Left cardiac atrium (tissue), 4 donors: ENCODE measurements around the gene FAM217B. TPM values are rescaled to one million over a fixed set of nuclear protein-coding genes. Genes with fewer than 3 reads are reported as not detected.
"Not testable (repeated sequence)": the region's sequence is repeated elsewhere in the genome, so short reads cannot be mapped to it uniquely, and the experiment has no call there.

Source experiments
- ATAC-seq, 2 donors: fragments of 200-7000 bp; cut with Tn5 transposase; one replicate each; pipeline ENCODE4 v1.9.1; 2020; ENCODE audit warnings: mild to moderate bottlenecking in 2 of 2, moderate library complexity in 2 of 2
- DNase-seq: peaks from one replicate; pipeline ENCODE4 v3.0.0-alpha.2; 2020
- intact Hi-C, 2 donors: fragments of 100-400 bp; cut with DNase I; formaldehyde crosslinking; loops; one replicate each; pipeline versions ENCODE4 v1.14.1 to v1.15.1; 2022 to 2023
- total RNA-seq, 2 donors: library from RNA; stranded (reverse); fragmentation: NEBNext Ultra II Directional; extraction: Animal tissue kit (Norgen Biotek cat#: 25700); gene quantifications; one replicate each; pipeline ENCODE4 v1.2.1, GENCODE V29; 2021
- donor health status: DM: no; HTN: yes; CAD: no.
- donor health status: DM: no; HTN: yes; CAD: no; lungs with severe emphysema.
- donor health status: DM: yes; HTN: yes; CAD: no.
- donor health status: Dilated cardiomyopathy.

Gene FAM217B
- total RNA-seq, 2 donors from 2014 or later, result 10.2 to 29.0 TPM

DNA sequence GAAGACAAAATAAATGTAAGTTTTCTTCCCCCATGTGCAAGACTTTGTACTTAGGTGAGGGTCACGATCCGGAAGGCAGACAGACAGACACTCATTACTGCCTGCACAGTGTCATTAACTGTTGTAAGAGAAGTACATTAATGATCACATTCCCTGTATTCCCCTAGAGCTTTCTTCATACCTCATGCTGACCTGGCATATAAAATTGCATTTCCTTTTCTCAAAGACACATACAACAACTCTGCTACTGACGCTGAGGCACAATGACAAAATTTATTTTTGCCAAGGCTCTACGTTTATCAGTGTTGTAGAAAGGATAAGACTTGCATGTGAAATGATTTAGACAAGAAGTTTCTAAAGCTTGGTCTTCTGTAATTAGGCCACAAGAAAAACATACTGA, 3.8 kb upstream of the FAM217B start:
- ATAC-seq (no peak), DNase-seq (no peak)
- intact Hi-C loops, result no loop called here

DNA sequence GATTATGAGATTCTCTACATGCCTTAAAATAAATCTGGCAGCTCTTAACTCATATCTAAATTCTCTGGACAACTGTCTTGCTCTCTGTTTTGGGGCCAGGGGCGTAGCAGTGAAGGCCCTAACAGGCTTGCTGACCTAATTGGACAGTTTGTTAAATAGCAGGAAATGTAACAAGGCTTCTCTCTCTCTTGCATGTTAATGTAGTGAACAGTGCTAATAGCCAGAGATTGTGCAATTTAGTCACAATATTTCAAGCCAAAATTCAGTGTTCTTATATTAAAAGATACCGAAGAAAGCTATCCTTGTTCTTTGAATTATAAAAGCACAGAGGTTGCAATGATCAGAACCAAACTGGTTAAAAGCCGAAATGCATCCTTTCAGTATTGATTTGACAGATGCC, 3.0 kb upstream of the FAM217B start:
- DNase-seq, result no peak
- intact Hi-C loops, result no loop called here
- no peak for ATAC-seq

DNA sequence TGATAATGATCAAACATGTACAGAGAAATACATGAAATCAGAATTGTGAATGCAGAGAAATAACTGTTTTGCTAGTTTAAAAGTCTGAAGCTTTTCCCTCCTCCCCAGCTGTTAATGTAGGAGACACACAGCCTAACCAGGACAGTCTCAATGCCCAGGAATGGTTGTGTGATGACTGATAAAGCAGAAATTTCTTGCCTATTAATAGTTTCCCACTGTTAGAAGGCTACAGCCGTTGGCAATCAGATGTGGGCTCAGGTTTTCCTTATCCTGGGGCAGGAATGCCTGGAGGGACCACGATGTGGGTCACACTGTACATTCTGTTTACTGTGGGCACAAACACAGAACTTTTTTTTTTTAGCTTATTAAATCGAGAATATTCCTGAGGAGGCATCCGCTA, 2.0 kb upstream of the FAM217B start:
- intact Hi-C loops, result no loop called here
- no peak for ATAC-seq

DNA sequence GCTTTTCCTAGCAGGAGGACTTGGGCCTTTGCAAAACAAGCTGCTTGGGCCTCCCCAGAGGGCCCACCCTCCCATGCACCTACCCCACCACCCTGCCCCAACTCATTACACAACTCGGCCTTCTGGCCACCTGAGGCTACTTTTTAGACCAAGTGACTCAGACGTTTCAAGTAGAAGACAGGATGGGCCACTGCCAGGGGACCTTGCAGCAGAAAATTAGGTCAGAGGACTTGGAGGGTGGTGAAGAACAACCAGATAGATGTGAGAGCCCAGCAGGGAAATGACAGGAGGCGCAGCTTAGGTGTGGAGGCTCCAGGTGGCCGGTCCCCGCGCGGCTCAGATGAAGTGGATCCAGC, 1.5 kb upstream of the FAM217B start:
- intact Hi-C loops, result no loop called here
- DNase-seq (peak; percentile 33), ATAC-seq (no peak)

More for the DNA sequence above, 2.0 kb upstream of the FAM217B start:
- no peak for DNase-seq

DNA sequence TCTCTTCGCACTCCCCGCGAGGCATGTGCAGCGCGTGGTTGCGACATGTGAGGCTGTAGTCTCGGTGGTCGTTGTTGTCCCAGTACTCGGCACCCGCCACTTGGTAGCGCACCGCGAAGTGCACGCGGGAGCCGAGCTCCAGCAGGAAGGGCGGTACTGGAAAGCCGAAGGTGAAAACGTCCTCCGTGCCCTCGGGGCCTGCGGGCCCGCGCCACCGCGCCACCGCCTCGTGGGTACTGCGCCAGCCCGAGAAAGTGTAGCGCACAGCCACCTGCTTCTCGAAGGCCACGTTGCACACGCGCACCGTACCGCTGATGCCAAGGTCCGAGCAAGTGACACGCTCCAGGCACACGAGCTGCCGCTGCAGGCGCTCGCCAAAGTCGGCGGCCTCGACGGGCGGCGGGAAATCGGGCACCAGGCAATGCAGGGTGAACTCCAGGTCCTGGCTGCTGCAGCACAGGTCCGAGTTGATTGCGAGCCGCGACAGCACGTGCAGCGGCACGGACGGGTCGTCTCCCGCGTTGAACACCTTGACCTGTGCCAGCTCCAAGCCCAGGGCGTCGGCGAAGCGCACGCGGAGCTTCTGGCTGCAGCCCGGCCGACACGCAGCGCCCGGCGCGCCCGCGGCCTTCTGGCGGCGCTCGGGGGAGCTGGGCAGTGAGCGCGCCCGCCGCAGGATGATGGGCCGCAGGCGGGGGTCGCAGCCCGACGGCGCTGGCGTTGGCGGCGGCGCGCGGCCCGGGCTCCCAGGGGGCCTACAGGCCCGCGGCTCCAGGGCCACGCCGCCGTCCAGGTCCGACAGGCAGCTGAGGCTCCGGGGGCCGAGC, 924 bp upstream of the FAM217B start:
- ATAC-seq (peak; percentile 20 to 30), DNase-seq (peak; percentile 32)
- intact Hi-C loops, result no loop called here

DNA sequence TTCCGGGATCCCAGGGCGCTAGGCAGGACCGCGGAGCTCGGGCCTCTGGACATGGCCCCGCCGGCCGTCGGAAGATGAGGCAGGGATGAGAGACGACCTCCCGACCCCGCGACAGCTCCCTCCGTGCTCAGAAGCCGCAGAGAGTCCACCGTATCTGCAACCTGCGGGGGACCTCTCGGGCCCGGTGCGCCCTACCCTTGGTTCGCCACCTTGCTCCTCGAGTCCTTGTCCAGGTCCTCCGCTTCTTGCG, 385 bp upstream of the FAM217B start:
- peak; percentile 49 for DNase-seq
- no peak for ATAC-seq
- intact Hi-C loops, result no loop called here

DNA sequence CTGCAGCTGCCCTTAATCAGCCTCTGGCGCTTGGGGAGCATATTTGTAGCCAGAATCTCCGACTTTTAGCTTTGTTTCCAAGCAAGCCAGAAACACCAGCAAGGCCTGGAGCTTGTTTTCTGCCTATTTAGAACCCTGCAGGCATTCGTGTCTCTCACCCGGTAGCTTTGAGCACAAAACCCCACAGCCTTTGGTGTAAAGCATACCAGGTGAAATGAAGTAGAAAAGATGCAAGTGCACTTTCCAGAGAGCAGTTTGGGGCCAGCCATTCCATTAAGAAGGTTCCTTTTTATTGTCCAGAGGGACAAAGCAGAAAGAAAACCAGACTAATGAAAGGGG, 736 bp downstream of the FAM217B start:
- DNase-seq, result no peak
- intact Hi-C loops, result no loop called here
- ATAC-seq, result no peak

DNA sequence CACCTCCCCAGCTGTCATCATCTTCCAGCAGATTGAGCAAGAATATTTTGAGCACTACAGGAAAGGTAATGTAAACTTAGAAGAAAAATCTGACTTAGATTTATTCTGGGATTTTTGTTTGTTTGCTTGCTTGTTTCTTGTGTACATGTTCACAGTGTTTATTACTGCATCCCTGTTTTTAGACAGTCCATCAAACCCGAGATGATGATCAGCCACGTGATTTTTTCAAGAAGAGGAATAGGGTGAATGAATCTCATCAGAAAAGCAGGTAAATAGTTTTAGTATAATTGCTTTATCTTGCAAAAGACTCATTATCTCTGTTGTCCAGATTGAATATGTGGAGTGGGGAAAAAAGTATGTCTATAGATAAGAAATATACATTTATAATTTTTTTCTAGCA, 2.1 kb downstream of the FAM217B start:
- ATAC-seq (no peak), DNase-seq (no peak)
- intact Hi-C loops, result no loop called here

DNA sequence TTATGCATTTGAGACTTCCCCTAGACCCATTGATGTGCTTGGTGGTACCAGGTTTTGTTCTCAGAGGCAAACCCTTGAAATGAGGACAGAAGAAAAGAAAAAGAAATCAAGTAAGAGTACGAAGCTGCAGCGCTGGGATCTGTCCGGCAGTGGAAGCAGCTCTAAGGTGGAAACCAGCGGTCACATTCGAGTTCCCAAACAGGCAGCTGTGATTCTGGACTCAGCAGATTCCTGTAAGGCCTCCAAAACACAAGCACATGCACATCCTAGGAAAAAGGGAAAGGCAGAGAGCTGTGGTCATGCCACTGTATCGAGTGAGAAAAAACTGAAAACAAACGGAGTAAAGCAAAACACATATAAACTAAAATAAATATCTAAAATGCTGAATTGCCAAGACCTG, 4.5 kb downstream of the FAM217B start:
- ATAC-seq, result no peak
- DNase-seq, result no peak
- intact Hi-C loops, result no loop called here

DNA sequence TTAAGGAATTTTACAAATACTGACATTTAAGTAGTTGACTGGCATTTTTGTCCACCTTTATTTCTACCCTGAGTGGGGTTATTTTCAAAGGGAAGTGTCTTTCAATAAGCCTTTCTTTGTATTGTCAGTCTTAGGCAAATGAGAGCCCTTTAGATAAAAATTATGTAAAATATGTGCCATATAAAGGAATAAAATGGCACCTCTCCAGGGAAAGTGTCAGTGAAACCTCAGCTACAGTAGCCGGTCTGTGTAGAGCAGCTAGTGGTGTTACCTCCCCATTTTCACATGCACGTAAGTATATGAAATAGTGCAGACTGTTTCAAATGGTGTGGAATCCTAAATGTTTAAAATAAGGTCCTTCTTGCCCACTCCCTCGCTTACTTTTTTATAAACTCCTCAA, 5.0 kb downstream of the FAM217B start:
- intact Hi-C loops, result no loop called here
- ATAC-seq (no peak), DNase-seq (no peak)

DNA sequence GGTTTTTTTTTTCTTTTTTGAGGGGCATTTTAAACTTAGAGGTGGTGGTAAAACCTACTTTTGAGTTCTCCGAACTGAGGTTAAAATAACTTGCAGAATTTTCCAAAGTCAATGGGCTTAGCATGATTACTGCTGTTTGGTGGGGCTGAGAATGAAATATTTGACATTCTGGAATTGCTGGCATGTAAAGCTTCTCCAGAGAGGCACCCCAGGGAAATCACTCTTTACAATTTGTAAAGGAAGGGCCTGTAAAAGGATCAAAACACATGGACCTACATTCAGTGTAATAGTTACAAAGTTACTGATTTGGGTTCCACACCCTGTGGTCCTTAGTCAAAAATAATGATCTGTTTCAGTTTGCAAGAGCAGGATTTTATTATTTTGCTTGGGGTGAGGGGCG, 5.5 kb downstream of the FAM217B start:
- intact Hi-C loops, result no loop called here
- no peak for DNase-seq
- ATAC-seq, result no peak

DNA sequence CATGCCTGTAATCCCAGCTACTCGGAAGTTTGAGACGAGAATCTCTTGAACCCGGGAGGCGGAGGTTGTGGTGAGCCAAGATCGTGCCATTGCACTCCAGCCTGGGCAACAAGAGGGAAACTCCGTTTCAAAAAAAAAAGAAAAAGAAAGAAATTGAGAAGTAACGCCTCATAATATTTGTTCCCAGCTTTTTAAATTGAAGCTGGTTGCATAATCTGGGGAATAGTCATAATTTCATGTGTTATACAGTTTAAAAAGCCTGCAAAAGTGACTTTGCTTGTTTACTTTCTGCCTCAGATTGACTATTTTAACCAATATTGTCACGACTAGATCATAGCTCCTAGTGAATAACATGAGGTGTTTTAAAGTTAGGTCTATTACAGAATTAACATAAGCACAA, 7.2 kb downstream of the FAM217B start:
- ATAC-seq (no peak), DNase-seq (no peak)
- intact Hi-C loops, result no loop called here

DNA sequence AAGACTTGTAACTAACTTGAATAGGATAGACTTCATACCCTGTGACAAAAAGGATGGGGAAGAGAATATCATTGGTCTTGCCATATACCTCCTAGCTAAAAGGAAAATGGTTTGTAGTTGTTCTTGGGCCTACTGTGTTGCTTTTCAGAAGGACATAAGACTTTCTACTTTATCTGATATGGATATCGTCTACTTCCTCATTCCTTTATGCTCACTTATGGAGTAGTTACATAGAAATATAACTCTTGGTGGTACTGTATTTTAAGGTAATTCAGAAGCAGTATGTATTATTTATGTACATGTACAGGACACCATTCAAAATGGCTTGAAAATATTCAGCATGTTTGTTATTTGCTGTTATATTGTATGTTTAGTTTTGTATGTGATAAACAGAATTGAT, 8.0 kb downstream of the FAM217B start:
- intact Hi-C loops, result no loop called here
- ATAC-seq (no peak), DNase-seq (no peak)

DNA sequence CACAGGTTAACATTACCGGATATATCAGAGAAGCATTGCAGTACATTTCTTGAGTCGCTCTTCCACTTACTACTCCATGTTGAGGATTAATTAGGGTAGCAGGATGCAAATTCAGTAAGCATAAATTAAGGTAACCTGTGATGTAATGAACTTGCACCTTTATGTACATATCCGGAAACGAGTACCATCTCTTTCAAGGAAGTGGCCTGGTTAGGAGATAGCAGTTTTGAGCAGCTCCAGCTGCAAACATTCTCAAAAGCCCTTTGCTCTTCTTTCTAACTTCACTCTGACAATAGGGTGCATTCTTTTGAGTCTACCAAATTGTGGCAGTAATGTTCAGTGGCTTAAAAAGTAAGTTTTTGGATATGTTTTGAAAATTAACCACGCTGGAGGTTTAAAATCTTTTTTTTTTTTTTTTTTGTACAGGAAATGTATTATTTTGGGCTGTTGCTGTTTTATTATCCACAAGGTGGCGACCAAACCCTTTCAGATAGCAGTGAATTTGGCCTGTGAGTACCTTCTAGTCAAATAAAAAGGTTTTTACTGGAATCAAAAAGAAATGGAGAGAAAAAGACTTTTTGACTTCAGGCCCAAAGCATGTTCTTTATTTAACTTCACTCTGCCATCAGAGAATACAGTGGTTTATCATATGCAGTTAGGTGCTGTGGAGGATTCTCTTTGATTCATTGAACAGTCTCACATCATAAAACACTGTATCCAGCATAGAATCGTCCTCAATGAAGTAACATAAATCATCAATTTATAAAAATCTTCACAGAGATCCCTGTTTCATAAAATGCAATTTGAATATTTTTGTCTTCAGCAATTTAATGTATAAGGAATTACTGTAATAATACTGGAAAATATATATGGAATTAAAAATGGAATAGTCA, 8.9 kb downstream of the FAM217B start:
- DNase-seq, result no peak
- peak in 1 of 2 donors; percentile 42 for ATAC-seq
- intact Hi-C loops, result no loop called here

DNA sequence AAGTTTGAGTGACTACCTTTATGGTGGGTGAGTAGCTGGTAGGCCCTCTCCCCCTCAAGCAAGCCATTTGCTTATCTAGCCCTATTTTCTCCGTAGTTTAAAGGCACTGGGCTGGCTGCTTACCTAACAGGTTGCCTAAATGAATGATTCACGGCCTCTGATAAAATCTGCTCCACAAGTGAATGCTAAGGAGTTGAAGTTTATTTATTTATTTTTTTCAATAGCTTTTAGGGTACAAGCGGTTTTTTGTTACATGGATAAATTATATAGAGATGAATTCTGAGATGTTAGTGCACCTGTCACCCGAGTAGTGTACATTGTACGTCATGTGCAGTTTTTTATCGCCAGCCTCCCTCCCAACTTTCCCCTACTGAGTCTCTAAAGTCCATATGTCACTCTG, 9.7 kb downstream of the FAM217B start:
- intact Hi-C loops, result no loop called here
- no peak for DNase-seq

DNA sequence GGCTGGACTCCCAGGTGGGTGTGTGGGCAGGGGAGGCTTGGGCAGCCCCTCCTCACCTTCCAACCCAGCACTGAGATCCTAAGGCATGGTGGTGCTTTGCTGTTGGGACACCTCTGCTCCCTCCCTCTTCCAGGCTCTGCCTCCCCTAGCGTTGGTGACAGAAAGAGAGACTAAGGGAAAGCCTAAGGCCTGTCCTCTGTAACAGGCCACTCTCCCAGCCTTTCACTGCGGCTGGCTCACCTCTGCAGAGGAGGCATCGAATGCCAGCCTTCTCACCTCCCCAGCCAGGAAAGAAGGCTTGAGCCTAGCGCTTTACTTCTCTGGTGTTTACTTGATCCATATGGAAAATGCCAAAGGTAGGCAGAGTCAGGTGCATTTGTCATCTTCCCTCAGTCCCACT, 14.5 kb downstream of the FAM217B start:
- DNase-seq (no peak), ATAC-seq (no peak)
- intact Hi-C loops, result no loop called here

More for the DNA sequence above, 9.7 kb downstream of the FAM217B start:
- ATAC-seq, result no peak

DNA sequence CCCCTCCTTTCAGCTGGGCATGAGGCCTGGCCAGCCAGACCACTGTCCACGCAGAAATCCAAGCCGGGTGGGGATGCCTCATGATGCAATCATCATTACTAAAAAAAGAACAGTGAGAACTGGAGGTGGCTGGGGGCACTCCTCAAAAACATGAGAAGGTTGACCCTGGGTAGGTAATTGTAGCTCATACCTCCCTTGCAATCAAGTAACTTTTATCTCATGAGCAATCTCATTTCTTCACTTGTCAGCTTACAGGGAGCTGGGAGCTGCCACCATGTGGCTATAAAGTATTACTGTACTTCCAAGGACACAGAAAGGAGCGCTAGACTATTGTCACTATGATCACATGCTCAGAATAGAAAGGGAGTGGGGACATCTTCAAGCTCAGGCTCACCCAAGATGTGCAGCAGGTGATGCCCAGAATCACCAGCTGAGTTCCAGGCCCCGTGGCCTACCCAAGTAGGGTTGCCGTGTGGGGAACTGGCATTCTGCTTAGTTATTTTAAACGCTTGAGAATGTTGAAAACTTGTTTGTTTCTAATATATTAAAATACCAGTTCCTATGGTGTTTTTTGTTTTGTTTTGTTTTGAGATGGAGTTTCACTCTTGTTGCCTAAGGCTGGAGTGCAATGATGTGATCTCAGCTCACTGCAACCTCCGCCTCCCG, 15.1 kb downstream of the FAM217B start:
- intact Hi-C loops, result no loop called here
- ATAC-seq (no peak), DNase-seq (no peak)

DNA sequence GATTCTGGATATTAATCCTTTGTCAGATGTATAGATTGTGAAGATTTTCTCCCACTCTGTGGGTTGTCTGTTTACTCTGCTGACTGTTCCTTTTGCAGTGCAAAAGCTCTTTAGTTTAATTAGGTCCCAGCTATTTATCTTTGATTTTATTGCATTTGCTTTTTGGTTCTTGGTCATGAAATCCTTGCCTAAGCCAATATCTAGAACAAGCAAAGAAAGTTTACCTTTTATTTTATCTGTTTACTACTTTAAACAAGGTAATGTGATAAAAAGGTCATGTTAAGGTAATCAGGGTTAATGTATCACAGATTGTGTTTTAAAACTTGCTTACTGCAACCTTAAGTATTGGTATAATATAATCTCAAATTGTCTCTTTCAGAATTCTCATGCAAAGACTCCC, 17.4 kb downstream of the FAM217B start:
- DNase-seq, intact Hi-C loops, ATAC-seq: not testable (repeated sequence)

DNA sequence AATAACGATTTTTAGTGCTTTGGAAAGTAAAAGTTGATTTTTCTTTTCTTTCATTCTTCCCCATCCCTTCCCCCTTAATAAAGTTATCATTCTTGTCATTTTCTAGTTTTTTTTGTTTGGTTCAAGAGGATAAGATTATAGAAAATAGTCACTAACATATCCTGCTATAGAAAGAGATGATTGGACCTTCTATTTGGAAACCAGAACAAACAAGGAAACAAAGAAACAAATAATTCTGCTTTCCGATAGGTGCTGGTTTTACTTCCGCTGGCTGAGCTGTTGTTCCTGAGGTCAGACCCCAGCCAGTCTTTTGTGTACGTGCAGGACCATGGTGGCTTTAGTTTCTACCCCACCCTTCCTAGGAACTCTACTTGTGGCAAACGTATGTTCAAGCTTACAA, 17.9 kb downstream of the FAM217B start, which contains the start of gene CDH26:
TSS of gene CDH26 (plus strand) at position 301 of the 400 bp plus-strand sequence. CDS start 304 bp downstream, outside the sequence.
- DNase-seq, result no peak
- intact Hi-C loops, result no loop called here

DNA sequence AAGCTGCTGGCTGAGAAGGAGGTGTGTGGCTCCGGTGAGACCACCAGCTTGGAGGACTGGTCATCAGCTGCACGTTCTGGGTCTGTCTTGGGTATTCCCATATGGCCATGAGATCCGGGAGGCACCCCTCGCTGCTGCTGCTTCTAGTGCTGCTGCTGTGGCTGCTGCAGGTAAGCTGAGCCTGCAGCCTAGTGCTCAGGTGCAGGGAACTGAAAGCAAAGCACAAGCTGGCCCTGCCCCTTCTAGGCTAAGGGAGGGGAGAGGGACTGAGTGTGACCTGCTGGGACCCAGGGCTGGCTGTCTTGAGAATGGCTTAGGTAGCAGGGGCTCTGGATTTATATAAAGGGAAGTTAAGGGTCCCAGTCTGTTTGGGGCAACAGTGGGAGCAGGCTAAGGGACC, 18.4 kb downstream of the FAM217B start:
- DNase-seq (no peak), ATAC-seq (no peak)
- intact Hi-C loops, result no loop called here

More for the DNA sequence above, 17.9 kb downstream of the FAM217B start, which contains the start of gene CDH26:
- no peak for ATAC-seq
